Measurements from ENCODE around the gene PRKG1.

Gene PRKG1

GRCh38 chr10:52074505-52075026, 1000.3 kb downstream of the PRKG1 start:
- Histone ChIP-seq H3K4me2 (ENCODE audit: low read depth, low read length, poor library complexity, severe bottlenecking) (no peak overlapping the region), H2AFZ (ENCODE audit: low read depth, low read length, severe bottlenecking) (no peak overlapping the region), H3K4me3 (ENCODE audit: insufficient read depth, low read length, poor library complexity, severe bottlenecking) (no peak overlapping the region), H3K9ac (ENCODE audit: low read length) (no peak overlapping the region), H3K9me2 (replicated peaks; ENCODE audit: insufficient read depth, low read length) (no peaks in the 10 kb centered on the region), H3K27ac (ENCODE audit: low read depth, low read length) (no peak overlapping the region), H3K79me2 (ENCODE audit: insufficient read depth, low read length) (no peaks in the 10 kb centered on the region), H3F3A (ENCODE audit: insufficient read depth) (no peaks in the 10 kb centered on the region), H3K36me3 (ENCODE audit: low read length) (no peaks in the 10 kb centered on the region), H3K27me3 (ENCODE audit: low read length) (no peaks in the 10 kb centered on the region), H3K9me3 (ENCODE audit: insufficient read depth, low read length) (no peaks in the 10 kb centered on the region), H4K20me1 (ENCODE audit: low read depth, low read length) (no peaks in the 10 kb centered on the region)
- TF ChIP-seq EZH2phosphoT487 (conservative IDR thresholded peaks at IDR 0.05; ENCODE audit: low read length), result no peak
- TF ChIP-seq, protein P1, sequence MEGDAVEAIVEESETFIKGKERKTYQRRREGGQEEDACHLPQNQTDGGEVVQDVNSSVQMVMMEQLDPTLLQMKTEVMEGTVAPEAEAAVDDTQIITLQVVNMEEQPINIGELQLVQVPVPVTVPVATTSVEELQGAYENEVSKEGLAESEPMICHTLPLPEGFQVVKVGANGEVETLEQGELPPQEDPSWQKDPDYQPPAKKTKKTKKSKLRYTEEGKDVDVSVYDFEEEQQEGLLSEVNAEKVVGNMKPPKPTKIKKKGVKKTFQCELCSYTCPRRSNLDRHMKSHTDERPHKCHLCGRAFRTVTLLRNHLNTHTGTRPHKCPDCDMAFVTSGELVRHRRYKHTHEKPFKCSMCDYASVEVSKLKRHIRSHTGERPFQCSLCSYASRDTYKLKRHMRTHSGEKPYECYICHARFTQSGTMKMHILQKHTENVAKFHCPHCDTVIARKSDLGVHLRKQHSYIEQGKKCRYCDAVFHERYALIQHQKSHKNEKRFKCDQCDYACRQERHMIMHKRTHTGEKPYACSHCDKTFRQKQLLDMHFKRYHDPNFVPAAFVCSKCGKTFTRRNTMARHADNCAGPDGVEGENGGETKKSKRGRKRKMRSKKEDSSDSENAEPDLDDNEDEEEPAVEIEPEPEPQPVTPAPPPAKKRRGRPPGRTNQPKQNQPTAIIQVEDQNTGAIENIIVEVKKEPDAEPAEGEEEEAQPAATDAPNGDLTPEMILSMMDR (IDR thresholded peaks at IDR 0.05; ENCODE audit: insufficient read depth, low read length, poor library complexity, severe bottlenecking), result no peak

DNA sequence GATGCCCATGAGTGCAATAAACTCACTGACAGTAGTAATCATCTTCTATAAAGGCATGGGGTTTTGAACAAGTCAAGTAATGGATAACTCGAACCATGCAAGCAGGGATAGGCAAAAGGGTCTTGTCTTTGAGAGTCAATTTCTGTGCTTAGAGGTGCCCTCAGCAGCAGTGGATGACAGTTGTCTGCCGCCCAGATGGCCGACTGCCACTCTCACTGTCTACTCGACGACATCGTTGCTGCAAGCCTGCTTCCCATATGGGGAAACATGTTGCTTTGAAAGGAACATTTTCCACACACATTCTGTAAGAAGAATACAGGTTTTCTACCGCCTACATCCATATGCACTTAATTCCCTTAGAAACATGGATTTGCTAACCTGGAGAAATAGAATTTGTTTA, 1003.5 kb downstream of the PRKG1 start:
- H2AFZ ChIP-seq (ENCODE audit: low read depth, low read length, severe bottlenecking), result no peak overlapping the region
- H3F3A ChIP-seq (ENCODE audit: insufficient read depth), result no peaks in the 10 kb centered on the region
- H4K20me1 ChIP-seq (ENCODE audit: low read depth, low read length), result no peaks in the 10 kb centered on the region
- no peaks in the 10 kb centered on the region for H3K27me3 ChIP-seq (ENCODE audit: low read length)
- H3K4me2 ChIP-seq (ENCODE audit: low read depth, low read length, poor library complexity, severe bottlenecking), result no peak overlapping the region
- no peaks in the 10 kb centered on the region for H3K9me2 ChIP-seq (replicated peaks; ENCODE audit: insufficient read depth, low read length)
- H3K9me3 ChIP-seq (ENCODE audit: insufficient read depth, low read length), result no peaks in the 10 kb centered on the region
- TF ChIP-seq EZH2phosphoT487 (conservative IDR thresholded peaks at IDR 0.05; ENCODE audit: low read length), result no peak
- TF ChIP-seq, protein P1 (IDR thresholded peaks at IDR 0.05; ENCODE audit: insufficient read depth, low read length, poor library complexity, severe bottlenecking), result no peak
- H3K36me3 ChIP-seq (ENCODE audit: low read length), result no peaks in the 10 kb centered on the region
- no peak overlapping the region for H3K4me3 ChIP-seq (ENCODE audit: insufficient read depth, low read length, poor library complexity, severe bottlenecking)
- H3K79me2 ChIP-seq (ENCODE audit: insufficient read depth, low read length), result no peaks in the 10 kb centered on the region
- H3K27ac ChIP-seq (ENCODE audit: low read depth, low read length), result no peak overlapping the region
- H3K9ac ChIP-seq (ENCODE audit: low read length), result no peak overlapping the region

DNA sequence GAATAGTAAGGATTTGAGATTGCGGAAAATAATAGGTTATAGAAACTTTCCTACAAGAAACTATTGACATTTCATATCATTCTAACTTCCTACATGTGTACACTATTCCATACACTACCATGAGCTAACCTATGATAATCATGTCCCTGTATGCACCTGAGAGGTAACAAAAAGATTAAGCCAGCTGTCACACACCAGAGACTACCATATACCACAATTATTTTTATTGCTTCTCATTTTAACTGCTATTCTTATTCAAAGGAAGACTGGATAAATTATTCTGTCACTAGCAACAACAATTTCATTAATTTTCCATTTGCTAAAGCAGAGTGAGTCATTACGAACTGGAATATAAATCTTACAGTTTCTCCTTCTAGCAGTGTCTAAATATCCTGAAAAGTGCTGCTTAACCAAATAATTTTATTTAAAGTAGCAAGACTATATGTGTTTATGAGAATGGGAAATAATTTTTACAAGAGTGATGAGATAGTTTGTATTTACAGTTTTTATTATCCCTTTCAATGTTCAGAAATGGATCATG, 1004.2 kb downstream of the PRKG1 start:
- Histone ChIP-seq H3K9ac (ENCODE audit: low read length) (no peak overlapping the region), H3K9me2 (replicated peaks; ENCODE audit: insufficient read depth, low read length) (no peaks in the 10 kb centered on the region), H3K27ac (ENCODE audit: low read depth, low read length) (no peak overlapping the region), H3K27me3 (ENCODE audit: low read length) (no peaks in the 10 kb centered on the region), H3K9me3 (ENCODE audit: insufficient read depth, low read length) (no peaks in the 10 kb centered on the region), H4K20me1 (ENCODE audit: low read depth, low read length) (no peaks in the 10 kb centered on the region), H3F3A (ENCODE audit: insufficient read depth) (no peaks in the 10 kb centered on the region), H3K4me3 (ENCODE audit: insufficient read depth, low read length, poor library complexity, severe bottlenecking) (no peak overlapping the region), H3K36me3 (ENCODE audit: low read length) (no peaks in the 10 kb centered on the region), H3K79me2 (ENCODE audit: insufficient read depth, low read length) (no peaks in the 10 kb centered on the region), H3K4me2 (ENCODE audit: low read depth, low read length, poor library complexity, severe bottlenecking) (no peak overlapping the region), H2AFZ (ENCODE audit: low read depth, low read length, severe bottlenecking) (no peak overlapping the region)
- no peak for TF ChIP-seq EZH2phosphoT487 (conservative IDR thresholded peaks at IDR 0.05; ENCODE audit: low read length)
- TF ChIP-seq, protein P1 (IDR thresholded peaks at IDR 0.05; ENCODE audit: insufficient read depth, low read length, poor library complexity, severe bottlenecking), result no peak
